IMR-90 (cell line): ENCODE data around the gene GNG12. TPM values are rescaled to one million over a fixed set of nuclear protein-coding genes. Genes with fewer than 3 reads are reported as not detected.

Source experiments
- ATAC-seq: fragments of 200-7000 bp; cut with Tn5 transposase; 2 replicates; pipeline ENCODE4 v1.9.1; 2020; ENCODE audit warnings: low read depth, mild to moderate bottlenecking, moderate library complexity
- BruUV-seq: library from RNA; stranded (reverse); fragments of 400-500 nt; replicated peaks from 2 replicates; lab custom pipeline; 2021; lab: Mats Ljungman, UMichigan
- CTCF ChIA-PET: fragments of 300-600 bp; formaldehyde crosslinking; extraction: SDS; loops from one replicate; lab custom pipeline; 2021; ENCODE audit warnings: antibody characterized with exemption; lab: Yijun Ruan, JAX
- POLR2A ChIA-PET: fragments of 300-600 bp; sonication (Branson Sonifier 250); formaldehyde crosslinking; loops from one replicate; lab custom pipeline; 2022; ENCODE audit warnings: antibody characterized with exemption; ENCODE audit not compliant: unreplicated experiment; lab: Charles Lee
- DNase-seq: peaks from one replicate; pipeline ENCODE4 v3.0.0; 2013
- H2AFZ ChIP-seq: replicated peaks from 2 replicates; pipeline ENCODE3; 2013; ENCODE audit warnings: low read length, mild to moderate bottlenecking; ENCODE audit not compliant: poor library complexity
- H2AK5ac ChIP-seq: 2 replicates; pipeline ENCODE4 v1.6.1; 2013; ENCODE audit warnings: low read depth, low read length, inconsistent platforms
- H2AK9ac ChIP-seq: replicated peaks from 2 replicates; pipeline ENCODE3; 2013; ENCODE audit warnings: mild to moderate bottlenecking, low read depth, low read length, moderate library complexity; ENCODE audit not compliant: poor library complexity
- H2BK120ac ChIP-seq: 2 replicates; pipeline ENCODE4 v1.6.1; 2013; ENCODE audit warnings: low read depth, low read length, inconsistent platforms
- H2BK15ac ChIP-seq: 3 replicates; pipeline ENCODE4 v1.6.1; 2013; ENCODE audit warnings: low read depth, low read length, inconsistent platforms
- H2BK20ac ChIP-seq: 2 replicates; pipeline ENCODE4 v1.6.1; 2013; ENCODE audit warnings: low read depth, mild to moderate bottlenecking, inconsistent platforms, low read length, moderate library complexity
- H2BK5ac ChIP-seq: 2 replicates; pipeline ENCODE4 v1.6.1; 2013; ENCODE audit warnings: mild to moderate bottlenecking, low read depth, low read length, inconsistent platforms; ENCODE audit not compliant: poor library complexity, severe bottlenecking
- H3K14ac ChIP-seq: replicated peaks from 2 replicates; pipeline ENCODE4 v1.6.1; 2013; ENCODE audit warnings: low read depth, low read length, inconsistent platforms
- H3K18ac ChIP-seq: 2 replicates; pipeline ENCODE4 v1.6.1; 2013; ENCODE audit warnings: low read depth, low read length, control low read depth
- H3K23ac ChIP-seq: 2 replicates; pipeline ENCODE4 v1.6.1; 2013; ENCODE audit warnings: low read depth, low read length, inconsistent platforms
- H3K27ac ChIP-seq: 2 replicates; pipeline ENCODE4 v1.5.1; 2013; ENCODE audit warnings: mild to moderate bottlenecking, control low read depth, low read length; ENCODE audit not compliant: insufficient read depth
- H3K27me3 ChIP-seq: 2 replicates; pipeline ENCODE4 v1.6.1; 2013; ENCODE audit warnings: low read length; ENCODE audit not compliant: control insufficient read depth, insufficient read depth
- H3K36me3 ChIP-seq: 2 replicates; pipeline ENCODE4 v1.6.1; 2013; ENCODE audit warnings: low read length, mixed read lengths; ENCODE audit not compliant: control insufficient read depth, insufficient read depth
- H3K4ac ChIP-seq: 2 replicates; pipeline ENCODE4 v1.6.1; 2013; ENCODE audit warnings: low read depth, low read length, inconsistent platforms
- H3K4me1 ChIP-seq: 2 replicates; pipeline ENCODE4 v1.6.1; 2013; ENCODE audit warnings: low read length, mixed read lengths; ENCODE audit not compliant: control insufficient read depth, insufficient read depth
- H3K4me2 ChIP-seq: 2 replicates; pipeline ENCODE4 v1.6.1; 2013; ENCODE audit warnings: low read depth, mild to moderate bottlenecking, control low read depth, low read length, moderate library complexity
- H3K4me3 ChIP-seq: 2 replicates; pipeline ENCODE4 v1.5.1; 2013; ENCODE audit warnings: low read depth, mild to moderate bottlenecking, control low read depth, low read length, moderate library complexity; ENCODE audit not compliant: insufficient read depth
- H3K56ac ChIP-seq: 2 replicates; pipeline ENCODE4 v1.6.1; 2013; ENCODE audit warnings: low read length, inconsistent platforms; ENCODE audit not compliant: insufficient read depth; ENCODE audit errors: extremely low read depth
- H3K79me1 ChIP-seq, 2 experiments: 2 replicates each; pipeline ENCODE4 v1.6.1; 2013; ENCODE audit warnings: low read length in 2 of 2, inconsistent platforms in 1 of 2, low read depth in 1 of 2
- H3K9ac ChIP-seq: 2 replicates; pipeline ENCODE4 v1.6.1; 2013; ENCODE audit warnings: low read depth, low read length, control low read depth
- H3K9me1 ChIP-seq: 2 replicates; pipeline ENCODE4 v1.6.1; 2013; ENCODE audit warnings: low read length, inconsistent platforms; ENCODE audit not compliant: insufficient read depth
- H3K9me3 ChIP-seq: 2 replicates; pipeline ENCODE4 v1.6.1; 2013; ENCODE audit warnings: low read length; ENCODE audit not compliant: control insufficient read depth, insufficient read depth
- H4K20me1 ChIP-seq: 2 replicates; pipeline ENCODE4 v1.6.1; 2013; ENCODE audit warnings: low read length, inconsistent platforms; ENCODE audit not compliant: insufficient read depth
- H4K5ac ChIP-seq: 2 replicates; pipeline ENCODE4 v1.6.1; 2013; ENCODE audit warnings: mild to moderate bottlenecking, low read depth, low read length, control low read depth
- H4K8ac ChIP-seq, 2 experiments: 2 replicates each; pipeline ENCODE4 v1.6.1; 2013; ENCODE audit warnings: low read depth in 2 of 2, low read length in 2 of 2, control low read depth in 1 of 2, inconsistent platforms in 1 of 2
- H4K91ac ChIP-seq: 2 replicates; pipeline ENCODE4 v1.6.1; 2013; ENCODE audit warnings: low read depth, low read length, inconsistent platforms; ENCODE audit not compliant: insufficient read depth
- RCOR1 ChIP-seq: IDR thresholded peaks from 2 replicates; pipeline ENCODE4 v1.6.1; 2012; ENCODE audit warnings: mild to moderate bottlenecking, low read length, improper control_type of control experiment; ENCODE audit not compliant: insufficient replicate concordance
- WGBS, 2 experiments: methylation state at CpG; one replicate each; pipeline versions ENCODE4 v1.1.5 to v1.1.7; 2013; ENCODE audit warnings: missing lambda C conversion rate in 2 of 2; ENCODE audit not compliant: insufficient read length in 1 of 2; ENCODE audit errors: extremely low coverage in 2 of 2; 5-methylcytosine and 5-hydroxymethylcytosine counted together
- dilution Hi-C: fragments of 300-500 bp; cut with HindIII; formaldehyde crosslinking; loops from one replicate; pipeline ENCODE4 v1.14.3; 2018; ENCODE audit warnings: low sequenced_read_pairs; ENCODE audit not compliant: unreplicated experiment
- in situ Hi-C: fragments of 300-500 bp; cut with MboI; formaldehyde crosslinking; loops from 3 replicates; pipeline ENCODE4 v1.14.3; 2019; ENCODE audit warnings: low sequenced_read_pairs, inconsistent platforms, mixed read lengths
- intact Hi-C: fragments of 100-400 bp; cut with micrococcal nuclease; formaldehyde crosslinking; loops from 2 replicates; pipeline ENCODE4 v1.10.0; 2022
- polyA plus RNA-seq, 3 experiments: library from polyadenylated mRNA; depleted of rRNA; stranded (reverse); fragments of >200 nt; gene quantifications; 2 replicates each; pipeline ENCODE4 v1.2.3, GENCODE V29; 2012; ENCODE audit warnings: low replicate concordance in 1 of 3
- total RNA-seq: library from RNA; depleted of rRNA; stranded (reverse); fragments of >200 nt; gene quantifications from 2 replicates; pipeline ENCODE4 v1.2.3, GENCODE V29; 2012
- TF ChIP-seq, protein P1 (sequence below): fragments of 150-350 bp; IDR thresholded peaks from 2 replicates; pipeline ENCODE4 v1.6.1; 2017; ENCODE audit warnings: mild to moderate bottlenecking, antibody characterized with exemption, low read length, low read depth

Gene GNG12
- total and polyA plus RNA-seq, 2 of the 4 experiments (the other 2 are of a cell fraction), result 92.3 to 132 TPM

DNA sequence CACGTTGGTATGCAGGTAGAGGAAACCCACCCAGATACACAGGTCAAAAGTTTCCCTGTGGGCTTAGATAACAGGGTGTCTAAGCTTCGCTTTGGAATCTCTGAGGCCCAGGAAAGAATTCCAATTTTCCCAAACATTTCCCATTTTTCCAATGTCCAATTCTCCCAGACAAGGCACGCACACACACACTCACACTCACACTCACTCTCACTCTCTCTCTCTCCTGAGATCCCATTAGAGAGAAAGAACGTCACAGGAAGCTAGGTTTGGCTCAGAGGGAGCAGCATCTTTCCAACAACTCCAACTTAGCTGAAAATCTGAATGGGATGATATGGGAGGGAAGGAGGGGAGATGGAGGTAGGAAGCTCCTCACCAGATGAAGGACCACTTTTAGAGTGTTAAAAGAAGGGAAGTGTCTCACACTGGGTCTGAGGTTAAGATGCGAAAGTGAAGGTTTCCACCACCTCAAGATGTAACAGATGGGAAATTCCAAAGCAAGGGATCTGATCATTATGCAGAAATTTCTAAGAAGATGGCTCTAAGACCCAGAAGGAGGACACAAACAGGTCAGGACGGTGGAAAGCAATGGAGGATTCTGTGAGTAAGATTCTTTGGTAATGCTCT is 63.5 kb downstream of the GNG12 start (continued):
- TF ChIP-seq RCOR1, result no peak

DNA sequence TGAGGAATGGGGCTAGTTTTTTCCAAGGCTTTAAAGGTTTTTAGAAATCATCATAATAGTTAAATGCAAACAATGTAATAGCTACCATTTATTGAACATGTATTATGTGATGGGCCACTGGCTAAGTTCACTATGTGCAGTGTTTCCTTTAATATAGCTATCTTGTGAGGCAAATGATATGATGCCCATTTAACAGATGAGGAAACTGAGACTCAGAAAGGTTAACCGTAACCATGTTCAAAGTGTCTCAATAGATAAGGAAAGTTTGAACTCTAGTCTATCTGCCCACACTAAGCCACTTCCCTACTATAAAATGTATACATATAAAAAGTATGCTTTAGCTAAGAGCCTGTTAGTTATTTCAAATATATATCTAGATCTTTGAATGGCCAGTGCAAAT is 64.8 kb downstream of the GNG12 start:
- TF ChIP-seq, protein P1, sequence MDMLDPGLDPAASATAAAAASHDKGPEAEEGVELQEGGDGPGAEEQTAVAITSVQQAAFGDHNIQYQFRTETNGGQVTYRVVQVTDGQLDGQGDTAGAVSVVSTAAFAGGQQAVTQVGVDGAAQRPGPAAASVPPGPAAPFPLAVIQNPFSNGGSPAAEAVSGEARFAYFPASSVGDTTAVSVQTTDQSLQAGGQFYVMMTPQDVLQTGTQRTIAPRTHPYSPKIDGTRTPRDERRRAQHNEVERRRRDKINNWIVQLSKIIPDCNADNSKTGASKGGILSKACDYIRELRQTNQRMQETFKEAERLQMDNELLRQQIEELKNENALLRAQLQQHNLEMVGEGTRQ, result no peak
- Histone ChIP-seq H3K36me3 (peaks cover 8% of the 10 kb centered on the region), H3K56ac (no peak overlapping the region), H2BK20ac (no peak overlapping the region), H3K4me1 (peaks cover 28% of the 10 kb centered on the region), H3K9me1 (peaks cover 37% of the 10 kb centered on the region), H3K4me2 (no peak overlapping the region), H2AK5ac (no peak overlapping the region), H2BK5ac (no peak overlapping the region), H3K79me1 (peaks cover 50 to 85% of the 10 kb centered on the region in 2 experiments), H4K91ac (no peak overlapping the region), H3K9me3 (no peaks in the 10 kb centered on the region), H3K18ac (no peak overlapping the region), H4K5ac (no peak overlapping the region), H2BK15ac (no peak overlapping the region), H3K27me3 (no peaks in the 10 kb centered on the region), H2AK9ac (no peak overlapping the region), H3K14ac (no peak overlapping the region), H4K20me1 (peaks cover 19% of the 10 kb centered on the region), H4K8ac (no peak overlapping the region), H3K9ac (no peak overlapping the region), H3K23ac (no peak overlapping the region), H2BK120ac (no peak overlapping the region), H3K4ac (no peak overlapping the region), H2AFZ (no peak overlapping the region), H3K27ac (no peak overlapping the region), H3K4me3 (no peak overlapping the region)
- ChIA-PET POLR2A (no interaction called here), CTCF (interaction anchor here (0.6 to 1.7 kb wide), 5 partner anchors 8 to 674 kb away, joined by 3 to 5 read pairs (median 3); no protein-coding TSS in a partner anchor)
- ATAC-seq (no peak), DNase-seq (no peak)
- BruUV-seq, result no TSS peak
- intact Hi-C loops, result loop anchor here (10.0 kb wide), 1 partner anchor 576 kb away; no protein-coding TSS in a partner anchor
- WGBS, 2 experiments, result no CpG with 5 or more reads among the region's 1 CpG
- in situ Hi-C loops, result loop anchor here (5.0 to 25.0 kb wide), 2 partner anchors 69 to 356 kb away; no protein-coding TSS in a partner anchor
- dilution Hi-C loops, result no loop called here
